Activated CD4-positive, alpha-beta T cell treated with anti-CD3 and anti-CD28 coated beads, Interleukin-2, amount 50 U/mL, for 24 hours (primary cell): Measurements from ENCODE around the gene NUDT22.

Source experiments
- DNase-seq, 2 donors: peaks; one replicate each; pipeline ENCODE4 v3.0.0-alpha.2; 2020; ENCODE audit warnings: low read depth in 1 of 2, low spot score in 1 of 2

Gene NUDT22

GRCh38 chr11:64268893-64269539 lies 42.9 kb downstream of the NUDT22 start:
- peak in 1 of 2 donors; percentile 35 for DNase-seq

DNA sequence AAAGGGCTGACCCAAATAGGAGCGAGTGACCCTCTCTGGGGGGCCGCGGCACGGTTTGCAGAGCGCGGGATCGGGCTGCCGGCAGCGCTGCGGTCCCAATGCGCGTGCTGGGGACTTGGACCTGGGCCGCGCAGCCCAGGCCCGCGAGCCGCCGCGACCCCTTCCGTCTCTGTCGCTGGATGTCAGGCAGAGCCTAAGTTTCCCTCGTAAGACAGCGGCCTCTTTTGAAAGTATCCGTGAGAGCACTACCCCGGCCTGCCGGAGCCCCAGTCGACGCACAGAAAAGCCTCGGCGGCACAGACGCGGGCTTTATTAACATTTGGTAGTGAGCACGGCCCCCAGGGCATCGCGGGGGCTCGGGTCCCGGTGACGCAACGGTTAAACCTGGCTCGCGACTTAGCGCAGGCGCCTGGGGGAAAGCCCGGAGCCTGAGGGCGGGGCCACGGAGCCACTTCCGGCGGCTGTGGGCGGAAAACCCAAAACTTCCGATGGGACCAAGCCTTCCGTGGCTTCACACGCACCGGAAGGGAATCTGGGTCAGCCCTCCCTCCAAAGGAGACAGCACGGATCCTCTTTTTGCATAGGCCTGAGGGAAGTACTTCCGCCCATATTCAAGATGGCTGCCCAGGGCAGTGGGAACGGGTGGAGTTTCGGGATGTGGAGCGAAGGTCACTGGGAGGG lies 43.6 kb downstream of the NUDT22 start:
- peak; percentile 97 to 99 for DNase-seq

GRCh38 chr11:64275031-64275800 lies 49.1 kb downstream of the NUDT22 start:
- no peak for DNase-seq

- DNase-seq, result no peak
Measured at GRCh38 chr11:64275841-64276240, 49.8 kb downstream of the NUDT22 start.

- DNase-seq, result no peak
Measured at GRCh38 chr11:64276653-64277431, 50.8 kb downstream of the NUDT22 start.

GRCh38 chr11:64278576-64279190 lies 52.6 kb downstream of the NUDT22 start:
- no peak for DNase-seq
